PFSK-1 (cell line): ENCODE results near the gene PNPLA7.

Source experiments
- FOXP2 ChIP-seq: optimal IDR thresholded peaks from 2 replicates; pipeline ENCODE3; 2011; ENCODE audit warnings: borderline replicate concordance, control low read depth, inconsistent platforms; ENCODE audit not compliant: insufficient read depth; ENCODE audit errors: extremely low read length, extremely low read depth
- POLR2AphosphoS5 ChIP-seq: IDR thresholded peaks from 2 replicates; pipeline ENCODE4 v1.6.1; 2012; ENCODE audit warnings: low read depth, mild to moderate bottlenecking, control low read depth, low read length, moderate library complexity
- SIN3A ChIP-seq: IDR thresholded peaks from 2 replicates; pipeline ENCODE4 v1.6.1; 2012; ENCODE audit warnings: mild to moderate bottlenecking, low read length, moderate library complexity, borderline replicate concordance; ENCODE audit not compliant: insufficient read depth
- TAF1 ChIP-seq: IDR thresholded peaks from 2 replicates; pipeline ENCODE4 v1.6.1; 2012; ENCODE audit warnings: low read length, control low read depth, borderline replicate concordance; ENCODE audit not compliant: insufficient read depth
- TF ChIP-seq, protein P1 (sequence below), 2 experiments: IDR thresholded peaks; 2 replicates each; pipeline versions ENCODE4 v1.6.1 to v1.8.0; 2011 to 2012; ENCODE audit warnings: low read depth in 2 of 2, low read length in 2 of 2, control low read depth in 1 of 2, inconsistent platforms in 1 of 2, mild to moderate bottlenecking in 1 of 2, moderate library complexity in 1 of 2; ENCODE audit not compliant: insufficient read depth in 1 of 2

Gene PNPLA7

GRCh38 chr9:137484551-137485315 is 65.5 kb downstream of the PNPLA7 start:
- TF ChIP-seq TAF1, result no peak
- TF ChIP-seq POLR2AphosphoS5, result no peak
- no peak for TF ChIP-seq SIN3A
- no peak for TF ChIP-seq FOXP2
- TF ChIP-seq, protein P1, sequence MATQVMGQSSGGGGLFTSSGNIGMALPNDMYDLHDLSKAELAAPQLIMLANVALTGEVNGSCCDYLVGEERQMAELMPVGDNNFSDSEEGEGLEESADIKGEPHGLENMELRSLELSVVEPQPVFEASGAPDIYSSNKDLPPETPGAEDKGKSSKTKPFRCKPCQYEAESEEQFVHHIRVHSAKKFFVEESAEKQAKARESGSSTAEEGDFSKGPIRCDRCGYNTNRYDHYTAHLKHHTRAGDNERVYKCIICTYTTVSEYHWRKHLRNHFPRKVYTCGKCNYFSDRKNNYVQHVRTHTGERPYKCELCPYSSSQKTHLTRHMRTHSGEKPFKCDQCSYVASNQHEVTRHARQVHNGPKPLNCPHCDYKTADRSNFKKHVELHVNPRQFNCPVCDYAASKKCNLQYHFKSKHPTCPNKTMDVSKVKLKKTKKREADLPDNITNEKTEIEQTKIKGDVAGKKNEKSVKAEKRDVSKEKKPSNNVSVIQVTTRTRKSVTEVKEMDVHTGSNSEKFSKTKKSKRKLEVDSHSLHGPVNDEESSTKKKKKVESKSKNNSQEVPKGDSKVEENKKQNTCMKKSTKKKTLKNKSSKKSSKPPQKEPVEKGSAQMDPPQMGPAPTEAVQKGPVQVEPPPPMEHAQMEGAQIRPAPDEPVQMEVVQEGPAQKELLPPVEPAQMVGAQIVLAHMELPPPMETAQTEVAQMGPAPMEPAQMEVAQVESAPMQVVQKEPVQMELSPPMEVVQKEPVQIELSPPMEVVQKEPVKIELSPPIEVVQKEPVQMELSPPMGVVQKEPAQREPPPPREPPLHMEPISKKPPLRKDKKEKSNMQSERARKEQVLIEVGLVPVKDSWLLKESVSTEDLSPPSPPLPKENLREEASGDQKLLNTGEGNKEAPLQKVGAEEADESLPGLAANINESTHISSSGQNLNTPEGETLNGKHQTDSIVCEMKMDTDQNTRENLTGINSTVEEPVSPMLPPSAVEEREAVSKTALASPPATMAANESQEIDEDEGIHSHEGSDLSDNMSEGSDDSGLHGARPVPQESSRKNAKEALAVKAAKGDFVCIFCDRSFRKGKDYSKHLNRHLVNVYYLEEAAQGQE (IDR thresholded peaks at IDR 0.05; ENCODE audit: insufficient read depth in 1 of 2, low read depth in 2 of 2, low read length in 2 of 2), result no peak

DNA sequence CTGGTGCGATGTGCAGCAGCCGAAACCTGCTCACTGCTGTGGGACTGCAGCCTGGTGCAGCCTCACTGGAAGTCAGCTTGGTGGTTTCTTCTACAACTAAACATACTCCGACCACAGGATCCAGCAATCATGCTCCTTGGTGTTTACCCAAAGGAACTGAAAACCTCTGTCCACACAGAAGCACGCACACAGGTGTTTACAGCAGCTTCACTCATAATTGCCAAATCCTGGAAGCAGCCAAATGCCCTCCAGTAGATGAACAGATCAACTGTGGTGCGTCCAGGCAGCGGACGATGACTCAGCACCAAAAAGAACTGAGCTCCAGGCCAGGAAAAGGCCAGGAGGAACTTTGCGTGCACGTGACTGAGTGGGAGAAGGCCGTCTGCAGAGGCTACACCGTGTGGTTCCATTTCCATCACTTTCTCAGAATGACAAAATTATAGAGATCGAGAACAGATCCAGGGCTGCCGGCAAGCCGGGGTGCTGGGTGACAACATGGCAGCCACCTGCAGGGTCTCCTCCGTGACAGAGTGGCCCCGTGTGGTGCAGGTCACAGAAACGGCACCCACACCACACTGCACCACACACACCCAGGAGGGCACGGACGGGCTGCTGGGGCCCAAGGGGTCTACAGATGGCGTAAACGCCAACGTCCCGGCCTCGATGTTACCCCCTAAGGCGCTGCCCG is 68.0 kb downstream of the PNPLA7 start:
- no peak for TF ChIP-seq TAF1
- peak; percentile 36 for TF ChIP-seq FOXP2
- TF ChIP-seq, protein P1 (IDR thresholded peaks at IDR 0.05; ENCODE audit: insufficient read depth in 1 of 2, low read depth in 2 of 2, low read length in 2 of 2), result 0 out of 4 replicates have a peak, but pooled peaks of 1 of the 2 experiments have one; percentile 7
- TF ChIP-seq SIN3A, result no peak

- TF ChIP-seq, protein P1 (IDR thresholded peaks at IDR 0.05; ENCODE audit: insufficient read depth in 1 of 2, low read depth in 2 of 2, low read length in 2 of 2), result no peak
- TF ChIP-seq SIN3A (no peak), TAF1 (no peak), FOXP2 (no peak), POLR2AphosphoS5 (no peak)
These were observed 69.2 kb downstream of the PNPLA7 start for GRCh38 chr9:137480686-137481683.

DNA sequence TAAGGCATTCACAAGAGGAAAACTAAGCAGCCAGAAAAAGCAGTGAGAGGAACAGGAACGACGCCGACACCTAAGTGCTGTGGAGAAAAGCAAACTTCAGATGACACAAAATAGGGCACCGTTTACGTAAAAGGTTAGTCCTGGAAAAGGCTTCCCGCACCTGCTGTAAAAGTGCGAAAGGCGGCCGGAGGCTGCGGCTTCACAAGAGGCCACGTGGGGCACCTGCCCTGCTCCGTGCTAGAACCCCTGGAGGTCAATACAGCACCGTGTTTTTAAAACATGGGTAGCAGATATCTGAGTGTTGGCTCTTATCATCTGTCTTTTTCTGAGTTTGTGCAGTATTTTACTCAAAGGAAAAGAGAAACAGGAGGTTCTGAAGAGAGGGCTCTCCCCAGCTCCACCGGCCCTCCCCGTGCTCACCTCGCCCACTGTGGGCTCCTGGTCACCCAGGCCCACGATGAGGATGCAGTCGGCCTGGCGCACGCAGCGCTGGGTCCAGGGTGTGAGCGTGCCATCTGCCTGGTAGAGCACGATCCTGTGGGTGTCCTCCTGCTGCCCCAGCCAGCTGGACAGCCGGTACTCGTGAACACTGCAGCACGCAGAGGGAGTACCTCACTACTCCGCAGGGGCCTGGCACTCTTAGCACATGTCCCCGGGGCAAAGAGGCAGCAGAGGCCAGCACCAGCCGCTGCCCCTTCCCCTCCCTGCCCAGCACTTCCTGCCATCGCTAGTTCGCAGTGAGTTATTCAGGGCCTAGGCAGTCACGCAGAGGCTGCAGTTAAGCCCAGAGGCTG is 70.1 kb downstream of the PNPLA7 start:
- TF ChIP-seq TAF1, result no peak
- no peak for TF ChIP-seq POLR2AphosphoS5
- TF ChIP-seq FOXP2, result no peak
